A673 (cell line): ENCODE data around the gene S100G. TPM values are rescaled to one million over a fixed set of nuclear protein-coding genes. Genes with fewer than 3 reads are reported as not detected.
"Not testable (repeated sequence)": the region's sequence is repeated elsewhere in the genome, so short reads cannot be mapped to it uniquely, and the experiment has no call there.

ENCODE experiments used
- BruUV-seq: library from RNA; stranded (reverse); fragments of 400-500 nt; replicated peaks from 2 replicates; lab custom pipeline; 2021; lab: Mats Ljungman, UMichigan
- CTCF ChIA-PET: fragments of 300-600 bp; sonication (Branson Sonifier 250); formaldehyde crosslinking; loops from one replicate; lab custom pipeline; 2022; ENCODE audit warnings: antibody characterized with exemption; lab: Charles Lee
- POLR2A ChIA-PET: fragments of 300-600 bp; sonication (Branson Sonifier 250); formaldehyde crosslinking; loops from one replicate; lab custom pipeline; 2022; ENCODE audit warnings: antibody characterized with exemption; ENCODE audit not compliant: low non-redundant PET; lab: Charles Lee
- DNase-seq: peaks from one replicate; pipeline ENCODE4 v3.0.0-alpha.2; 2015; ENCODE audit warnings: low spot score
- H3K27ac ChIP-seq: fragments of 200-600 bp; sonication (generic); 2 replicates; pipeline ENCODE4 v1.5.1; 2016; ENCODE audit warnings: mixed run types, low read depth, mild to moderate bottlenecking, mixed read lengths, antibody characterized with exemption, low read length; ENCODE audit not compliant: poor library complexity, severe bottlenecking
- H3K27me3 ChIP-seq: fragments of 200-600 bp; sonication (generic); replicated peaks from 2 replicates; pipeline ENCODE4 v1.6.1; 2017; ENCODE audit warnings: mixed run types, low read depth, mild to moderate bottlenecking, mixed read lengths, antibody characterized with exemption, low read length; ENCODE audit not compliant: insufficient read depth, poor library complexity
- H3K36me3 ChIP-seq: fragments of 200-600 bp; sonication (generic); 2 replicates; pipeline ENCODE4 v1.6.1; 2016; ENCODE audit warnings: mixed run types, mild to moderate bottlenecking, mixed read lengths, antibody characterized with exemption, low read length; ENCODE audit not compliant: insufficient read depth, poor library complexity, severe bottlenecking
- H3K4me1 ChIP-seq: fragments of 200-600 bp; sonication (generic); 2 replicates; pipeline ENCODE4 v1.6.1; 2017; ENCODE audit warnings: mixed run types, mild to moderate bottlenecking, mixed read lengths, antibody characterized with exemption, low read length; ENCODE audit not compliant: insufficient read depth, poor library complexity, severe bottlenecking
- H3K4me3 ChIP-seq: fragments of 200-600 bp; sonication (generic); 2 replicates; pipeline ENCODE4 v1.5.1; 2016; ENCODE audit warnings: low read depth, mixed run types, mild to moderate bottlenecking, mixed read lengths, low read length; ENCODE audit not compliant: poor library complexity, severe bottlenecking
- H3K9me3 ChIP-seq: fragments of 200-600 bp; sonication (generic); 2 replicates; pipeline ENCODE4 v1.6.1; 2016; ENCODE audit warnings: mixed run types, low read depth, mild to moderate bottlenecking, mixed read lengths, antibody characterized with exemption, low read length; ENCODE audit not compliant: poor library complexity, severe bottlenecking
- EZH2 ChIP-seq: fragments of 200-600 bp; sonication (generic); IDR thresholded peaks from 2 replicates; pipeline ENCODE4 v1.6.1; 2017; ENCODE audit warnings: borderline replicate concordance, low read depth, mild to moderate bottlenecking, mixed read lengths, antibody characterized with exemption, low read length; ENCODE audit not compliant: poor library complexity, severe bottlenecking
- intact Hi-C: fragments of 100-400 bp; cut with micrococcal nuclease; formaldehyde crosslinking; loops from one replicate; pipeline ENCODE4 v1.10.0; 2022; ENCODE audit not compliant: unreplicated experiment
- total RNA-seq: library from RNA; stranded (reverse); gene quantifications from 2 replicates; pipeline ENCODE4 v1.2.3, GENCODE V29; 2021
- TF ChIP-seq, protein P1 (sequence below): fragments of 300-800, 200-600 bp; sonication (generic); conservative IDR thresholded peaks from 2 replicates; pipeline ENCODE4 v1.5.1; 2017; ENCODE audit warnings: low read depth, mild to moderate bottlenecking, antibody characterized with exemption, low read length, moderate library complexity, mixed read lengths

The S100G gene
- total RNA-seq, 1 experiment from 2014 or later = not detected

DNA sequence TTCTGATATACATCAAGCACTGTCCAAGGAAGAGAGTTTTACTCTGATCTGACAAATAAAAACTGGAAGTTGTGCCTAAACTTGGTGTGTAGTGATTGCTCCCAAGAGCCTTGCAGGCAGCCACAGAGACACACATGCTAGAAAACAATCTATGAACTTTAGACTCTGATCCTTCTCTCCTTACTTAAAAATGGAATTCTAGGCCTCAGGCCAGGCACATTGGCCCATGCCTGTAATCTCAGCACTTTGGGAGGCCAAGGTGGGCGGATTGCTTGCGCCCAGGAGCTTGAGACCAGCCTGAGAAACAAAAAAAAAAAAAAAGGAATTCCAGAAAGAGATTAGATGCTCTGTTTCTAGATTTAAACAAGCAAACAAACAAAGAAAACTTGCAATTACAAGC lies 45.6 kb upstream of the S100G start:
- no peak for TF ChIP-seq EZH2
- TF ChIP-seq, protein P1, sequence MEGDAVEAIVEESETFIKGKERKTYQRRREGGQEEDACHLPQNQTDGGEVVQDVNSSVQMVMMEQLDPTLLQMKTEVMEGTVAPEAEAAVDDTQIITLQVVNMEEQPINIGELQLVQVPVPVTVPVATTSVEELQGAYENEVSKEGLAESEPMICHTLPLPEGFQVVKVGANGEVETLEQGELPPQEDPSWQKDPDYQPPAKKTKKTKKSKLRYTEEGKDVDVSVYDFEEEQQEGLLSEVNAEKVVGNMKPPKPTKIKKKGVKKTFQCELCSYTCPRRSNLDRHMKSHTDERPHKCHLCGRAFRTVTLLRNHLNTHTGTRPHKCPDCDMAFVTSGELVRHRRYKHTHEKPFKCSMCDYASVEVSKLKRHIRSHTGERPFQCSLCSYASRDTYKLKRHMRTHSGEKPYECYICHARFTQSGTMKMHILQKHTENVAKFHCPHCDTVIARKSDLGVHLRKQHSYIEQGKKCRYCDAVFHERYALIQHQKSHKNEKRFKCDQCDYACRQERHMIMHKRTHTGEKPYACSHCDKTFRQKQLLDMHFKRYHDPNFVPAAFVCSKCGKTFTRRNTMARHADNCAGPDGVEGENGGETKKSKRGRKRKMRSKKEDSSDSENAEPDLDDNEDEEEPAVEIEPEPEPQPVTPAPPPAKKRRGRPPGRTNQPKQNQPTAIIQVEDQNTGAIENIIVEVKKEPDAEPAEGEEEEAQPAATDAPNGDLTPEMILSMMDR = no peak
- H3K27ac ChIP-seq = no peak overlapping the region

DNA sequence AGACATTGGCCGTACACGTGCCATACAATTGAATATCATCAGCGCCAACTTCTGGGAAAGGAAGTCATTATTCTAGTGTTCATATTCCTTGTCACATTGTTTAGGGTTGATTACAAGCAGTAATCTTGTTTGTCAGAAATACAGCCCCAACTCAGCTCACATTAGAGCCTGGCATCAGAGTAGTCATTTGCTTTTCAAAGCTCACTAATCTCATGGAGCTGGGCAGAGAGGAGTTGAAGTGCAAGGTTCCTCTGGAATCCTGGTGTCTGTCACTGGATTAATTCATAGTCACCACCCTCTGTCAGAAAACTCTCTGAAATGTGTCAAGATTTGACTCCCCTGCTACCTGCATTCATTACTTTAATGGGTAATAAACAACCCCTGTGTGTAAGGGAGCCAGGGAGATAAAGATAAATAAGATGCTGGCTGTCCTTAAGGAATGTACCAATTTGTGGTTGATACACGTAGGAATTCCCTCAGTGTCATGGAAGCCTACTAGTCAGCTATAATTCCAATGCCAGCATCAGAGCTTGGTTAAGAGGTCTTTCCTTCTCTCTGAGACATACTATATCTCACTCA lies 43.7 kb upstream of the S100G start:
- Histone ChIP-seq H3K9me3 (no peaks in the 10 kb centered on the region), H3K4me1 (no peaks in the 10 kb centered on the region), H3K27me3 (peaks cover 3% of the 10 kb centered on the region), H3K27ac (no peak overlapping the region), H3K36me3 (no peaks in the 10 kb centered on the region), H3K4me3 (no peak overlapping the region)
- TF ChIP-seq, protein P1 = no peak
- TF ChIP-seq EZH2 = no peak
- POLR2A ChIA-PET = interaction anchor here (0.7 kb wide), 1 partner anchor 180 kb away, joined by 4 read pairs; no protein-coding TSS in a partner anchor
- CTCF ChIA-PET = no interaction called here
- intact Hi-C loops = no loop called here
- no peak for DNase-seq
- BruUV-seq = no TSS peak

More for the DNA sequence above, 45.6 kb upstream of the S100G start:
- Histone ChIP-seq H3K4me1 (peaks cover 6% of the 10 kb centered on the region), H3K9me3 (no peaks in the 10 kb centered on the region), H3K27me3 (peaks cover 3% of the 10 kb centered on the region), H3K36me3 (no peaks in the 10 kb centered on the region), H3K4me3 (no peak overlapping the region)
- DNase-seq = no peak
- no TSS peak for BruUV-seq
- CTCF ChIA-PET = no interaction called here
- POLR2A ChIA-PET = no interaction called here
- intact Hi-C loops = no loop called here

DNA sequence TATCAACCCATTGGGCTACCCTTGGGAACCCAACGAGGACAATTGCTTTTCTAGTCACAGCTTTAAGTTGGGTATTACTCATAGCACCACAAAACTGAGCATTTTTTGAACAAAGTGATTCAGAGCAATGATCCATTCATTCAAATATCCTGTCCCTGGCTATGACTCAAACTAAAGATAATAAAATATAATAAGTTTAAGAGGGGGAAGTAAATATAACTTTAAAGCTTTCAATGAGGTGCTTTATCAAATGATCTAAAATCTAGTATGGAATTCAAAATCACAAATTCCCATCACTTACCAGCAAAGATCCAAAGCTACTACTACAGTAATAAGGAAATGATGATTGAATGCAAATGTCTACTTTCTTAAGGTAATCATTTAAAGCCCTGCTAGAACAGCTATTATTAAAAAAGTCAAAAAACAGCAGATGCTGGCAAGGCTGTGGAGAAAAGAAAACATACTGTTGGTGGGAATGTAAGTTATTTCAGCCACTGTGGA lies 39.8 kb upstream of the S100G start:
- Histone ChIP-seq H3K27me3 (peaks cover 3% of the 10 kb centered on the region), H3K36me3 (no peaks in the 10 kb centered on the region), H3K27ac (no peak overlapping the region), H3K4me3 (no peak overlapping the region), H3K9me3 (no peaks in the 10 kb centered on the region), H3K4me1 (peaks cover 16% of the 10 kb centered on the region)
- TF ChIP-seq, protein P1 = no peak
- no peak for TF ChIP-seq EZH2
- BruUV-seq = no TSS peak
- POLR2A ChIA-PET = no interaction called here
- CTCF ChIA-PET = no interaction called here
- intact Hi-C loops = no loop called here
- DNase-seq = peak; percentile 55

DNA sequence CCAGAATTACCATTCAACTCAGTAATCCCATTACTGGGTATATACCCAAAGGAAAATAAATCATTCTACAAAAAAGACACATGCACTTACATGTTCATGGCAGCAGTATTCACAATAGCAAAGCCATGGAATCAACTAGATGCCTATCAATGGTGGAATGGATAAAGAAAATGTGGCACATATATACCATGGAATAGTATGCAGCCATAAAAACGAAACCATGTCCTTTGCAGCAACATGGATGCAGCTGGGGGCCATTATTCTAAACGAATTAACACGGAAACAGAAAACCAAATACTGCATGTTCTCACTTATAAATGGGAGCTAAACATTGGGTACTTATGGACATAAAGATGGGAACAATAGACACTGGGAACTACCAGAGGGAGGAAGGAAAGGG lies 39.3 kb upstream of the S100G start:
- DNase-seq, intact Hi-C loops, H3K4me3 ChIP-seq, CTCF ChIA-PET, H3K36me3 ChIP-seq, POLR2A ChIA-PET, H3K27ac ChIP-seq, H3K27me3 ChIP-seq, H3K9me3 ChIP-seq, BruUV-seq: not testable (repeated sequence)
- H3K4me1 ChIP-seq = peaks cover 16% of the 10 kb centered on the region
